Neural cell (in vitro differentiated cells): ENCODE data around the gene PTTG1IP.

ENCODE experiments used
- EP300 ChIP-seq: fragments of 450-650 bp; conservative IDR thresholded peaks from 2 replicates; pipeline ENCODE4 v1.6.1; 2014; ENCODE audit warnings: antibody characterized with exemption, mild to moderate bottlenecking, moderate library complexity; ENCODE audit not compliant: poor library complexity, severe bottlenecking
- POLR2AphosphoS5 ChIP-seq: IDR thresholded peaks from 2 replicates; pipeline ENCODE4 v1.6.1; 2012
- TAF1 ChIP-seq: IDR thresholded peaks from 2 replicates; pipeline ENCODE4 v1.6.1; 2012; ENCODE audit warnings: low read depth
- TF ChIP-seq, protein P1 (sequence below): fragments of 450-650 bp; IDR thresholded peaks from 2 replicates; pipeline ENCODE4 v1.5.1; 2014; ENCODE audit warnings: antibody characterized with exemption, mild to moderate bottlenecking, moderate library complexity; ENCODE audit not compliant: poor library complexity, severe bottlenecking

- no peak for TF ChIP-seq EP300
- TF ChIP-seq, protein P1, sequence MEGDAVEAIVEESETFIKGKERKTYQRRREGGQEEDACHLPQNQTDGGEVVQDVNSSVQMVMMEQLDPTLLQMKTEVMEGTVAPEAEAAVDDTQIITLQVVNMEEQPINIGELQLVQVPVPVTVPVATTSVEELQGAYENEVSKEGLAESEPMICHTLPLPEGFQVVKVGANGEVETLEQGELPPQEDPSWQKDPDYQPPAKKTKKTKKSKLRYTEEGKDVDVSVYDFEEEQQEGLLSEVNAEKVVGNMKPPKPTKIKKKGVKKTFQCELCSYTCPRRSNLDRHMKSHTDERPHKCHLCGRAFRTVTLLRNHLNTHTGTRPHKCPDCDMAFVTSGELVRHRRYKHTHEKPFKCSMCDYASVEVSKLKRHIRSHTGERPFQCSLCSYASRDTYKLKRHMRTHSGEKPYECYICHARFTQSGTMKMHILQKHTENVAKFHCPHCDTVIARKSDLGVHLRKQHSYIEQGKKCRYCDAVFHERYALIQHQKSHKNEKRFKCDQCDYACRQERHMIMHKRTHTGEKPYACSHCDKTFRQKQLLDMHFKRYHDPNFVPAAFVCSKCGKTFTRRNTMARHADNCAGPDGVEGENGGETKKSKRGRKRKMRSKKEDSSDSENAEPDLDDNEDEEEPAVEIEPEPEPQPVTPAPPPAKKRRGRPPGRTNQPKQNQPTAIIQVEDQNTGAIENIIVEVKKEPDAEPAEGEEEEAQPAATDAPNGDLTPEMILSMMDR: no peak
- TF ChIP-seq POLR2AphosphoS5: no peak
- TF ChIP-seq TAF1: no peak
These were observed 18.6 kb upstream of the PTTG1IP start for GRCh38 chr21:44892095-44892494.
